GM23338 (cell line): ENCODE results near the gene AOC1. TPM values are rescaled to one million over a fixed set of nuclear protein-coding genes. Genes with fewer than 3 reads are reported as not detected.

Experiments
- ATAC-seq: fragments of 200-7000 bp; cut with Tn5 transposase; 3 replicates; pipeline ENCODE4 v1.9.1; 2020
- DNase-seq: peaks from one replicate; pipeline ENCODE4 v3.0.0-alpha.2; 2015; ENCODE audit warnings: low spot score
- H2AFZ ChIP-seq: fragments of 200-600 bp; sonication (generic); 2 replicates; pipeline ENCODE4 v1.8.0; 2016; ENCODE audit warnings: antibody characterized with exemption, mild to moderate bottlenecking, moderate library complexity
- H3F3A ChIP-seq: fragments of 200-600 bp; sonication (generic); replicated peaks from 2 replicates; pipeline ENCODE4 v1.8.0; 2017; ENCODE audit warnings: antibody characterized with exemption, mixed run types, low read depth
- H3K27ac ChIP-seq: fragments of 200-600 bp; sonication (generic); 2 replicates; pipeline ENCODE4 v1.6.1; 2016; ENCODE audit warnings: low read depth
- H3K27me3 ChIP-seq: fragments of 200-600 bp; sonication (generic); 2 replicates; pipeline ENCODE4 v1.8.0; 2016; ENCODE audit warnings: mild to moderate bottlenecking, mixed run types, moderate library complexity; ENCODE audit not compliant: insufficient read depth
- H3K36me3 ChIP-seq: fragments of 200-600 bp; sonication (generic); 2 replicates; pipeline ENCODE4 v1.8.0; 2016; ENCODE audit warnings: mild to moderate bottlenecking; ENCODE audit not compliant: insufficient read depth
- H3K4me1 ChIP-seq: fragments of 200-600 bp; sonication (generic); 2 replicates; pipeline ENCODE4 v1.8.0; 2016; ENCODE audit warnings: mild to moderate bottlenecking, moderate library complexity; ENCODE audit not compliant: insufficient read depth
- H3K4me2 ChIP-seq: fragments of 200-600 bp; sonication (generic); 2 replicates; pipeline ENCODE4 v1.7.1; 2017; ENCODE audit warnings: mixed run types
- H3K4me3 ChIP-seq: fragments of 200-600 bp; sonication (generic); 2 replicates; pipeline ENCODE4 v1.6.1; 2016; ENCODE audit warnings: mixed run types
- H3K79me2 ChIP-seq: fragments of 200-600 bp; sonication (generic); replicated peaks from 2 replicates; pipeline ENCODE4 v1.8.0; 2017; ENCODE audit warnings: mild to moderate bottlenecking; ENCODE audit not compliant: insufficient read depth
- H3K9me2 ChIP-seq: fragments of 200-600 bp; sonication (generic); 2 replicates; pipeline ENCODE4 v1.8.0; 2017; ENCODE audit not compliant: insufficient read depth
- H4K20me1 ChIP-seq: fragments of 200-600 bp; sonication (generic); replicated peaks from 2 replicates; pipeline ENCODE4 v1.8.0; 2017; ENCODE audit warnings: mild to moderate bottlenecking; ENCODE audit not compliant: insufficient read depth
- H3K27ac Mint-ChIP-seq: 2 replicates; pipeline ENCODE4 v1.8.0; 2020; ENCODE audit warnings: inconsistent platforms, mild to moderate bottlenecking, moderate library complexity, mixed read lengths
- H3K27me3 Mint-ChIP-seq: 3 replicates; pipeline ENCODE4 v1.8.0; 2022; ENCODE audit warnings: low read depth, mild to moderate bottlenecking, moderate library complexity, mixed read lengths, inconsistent platforms; ENCODE audit not compliant: insufficient read depth, poor library complexity
- H3K36me3 Mint-ChIP-seq: 3 replicates; pipeline ENCODE4 v1.8.0; 2021; ENCODE audit warnings: low read depth, mild to moderate bottlenecking, inconsistent platforms, moderate library complexity, mixed read lengths
- H3K4me1 Mint-ChIP-seq: 3 replicates; pipeline ENCODE4 v1.8.0; 2020; ENCODE audit warnings: mild to moderate bottlenecking, inconsistent platforms, mixed read lengths
- H3K4me3 Mint-ChIP-seq: 3 replicates; pipeline ENCODE4 v1.8.0; 2021; ENCODE audit warnings: moderate library complexity, mild to moderate bottlenecking, inconsistent platforms, mixed read lengths
- H3K9me3 Mint-ChIP-seq: 3 replicates; pipeline ENCODE4 v1.8.0; 2020; ENCODE audit warnings: moderate library complexity, mild to moderate bottlenecking, inconsistent platforms, mixed read lengths
- CREB1 ChIP-seq: fragments of 250-450 bp; sonication (Bioruptor Pico); IDR thresholded peaks from 2 replicates; pipeline ENCODE4 v1.5.0; 2020; ENCODE audit warnings: low read depth, mild to moderate bottlenecking, moderate library complexity
- EZH2 ChIP-seq: fragments of 200-600 bp; sonication (generic); IDR thresholded peaks from one replicate; pipeline ENCODE4 v1.8.0; 2017; ENCODE audit warnings: antibody characterized with exemption, mild to moderate bottlenecking, low read depth; ENCODE audit not compliant: unreplicated experiment
- EZH2phosphoT487 ChIP-seq: fragments of 200-600 bp; sonication (generic); IDR thresholded peaks from one replicate; pipeline ENCODE4 v1.8.1; 2018; ENCODE audit warnings: antibody characterized with exemption; ENCODE audit not compliant: unreplicated experiment
- JUNB ChIP-seq: IDR thresholded peaks from one replicate; pipeline ENCODE4 v1.6.1; 2016; ENCODE audit warnings: antibody characterized with exemption; ENCODE audit not compliant: unreplicated experiment
- NANOG ChIP-seq: IDR thresholded peaks from 2 replicates; pipeline ENCODE4 v1.6.1; 2016; ENCODE audit warnings: antibody characterized with exemption, borderline replicate concordance
- POLR2AphosphoS5 ChIP-seq: IDR thresholded peaks from 2 replicates; pipeline ENCODE4 v1.6.1; 2016; ENCODE audit warnings: antibody characterized with exemption, low read depth
- STAT1 ChIP-seq: IDR thresholded peaks from one replicate; pipeline ENCODE4 v1.6.1; 2016; ENCODE audit warnings: antibody characterized with exemption; ENCODE audit not compliant: unreplicated experiment
- ZNF331 ChIP-seq: fragments of 250-450 bp; sonication (Bioruptor Pico); IDR thresholded peaks from 2 replicates; pipeline ENCODE4 v1.5.0; 2020; ENCODE audit warnings: low read depth, mild to moderate bottlenecking, moderate library complexity
- polyA plus RNA-seq: library from polyadenylated mRNA; unstranded; fragments of >200 nt; fragmentation: Nextera tagmentation; extraction: Ambion mirVana; gene quantifications from 2 replicates; pipeline ENCODE4 v1.2.1, GENCODE V29; 2016
- total RNA-seq: library from RNA; depleted of rRNA; stranded (reverse); fragments of >200 nt; shearing (Covaris generic); gene quantifications from 2 replicates; pipeline ENCODE4 v1.2.3, GENCODE V29; 2014
- TF ChIP-seq, protein P1 (sequence below): IDR thresholded peaks from one replicate; pipeline ENCODE4 v1.6.1; 2018; ENCODE audit warnings: antibody characterized with exemption; ENCODE audit not compliant: unreplicated experiment
- TF ChIP-seq, protein P2 (sequence below), 2 experiments: fragments of 200-600 bp in 1 of 2; sonication (generic) in 1 of 2; conservative IDR thresholded peaks; 2 replicates each; pipeline versions ENCODE4 v1.5.1 to v1.6.1; 2016 to 2017; ENCODE audit warnings: antibody characterized with exemption in 2 of 2, low read depth in 2 of 2, mild to moderate bottlenecking in 2 of 2, moderate library complexity in 1 of 2
- TF ChIP-seq, protein P3 (sequence below): IDR thresholded peaks from 2 replicates; pipeline ENCODE4 v1.6.1; 2016; ENCODE audit warnings: antibody characterized with exemption

Gene AOC1
- total and polyA plus RNA-seq, 2 experiments from 2014 or later: not detected

DNA sequence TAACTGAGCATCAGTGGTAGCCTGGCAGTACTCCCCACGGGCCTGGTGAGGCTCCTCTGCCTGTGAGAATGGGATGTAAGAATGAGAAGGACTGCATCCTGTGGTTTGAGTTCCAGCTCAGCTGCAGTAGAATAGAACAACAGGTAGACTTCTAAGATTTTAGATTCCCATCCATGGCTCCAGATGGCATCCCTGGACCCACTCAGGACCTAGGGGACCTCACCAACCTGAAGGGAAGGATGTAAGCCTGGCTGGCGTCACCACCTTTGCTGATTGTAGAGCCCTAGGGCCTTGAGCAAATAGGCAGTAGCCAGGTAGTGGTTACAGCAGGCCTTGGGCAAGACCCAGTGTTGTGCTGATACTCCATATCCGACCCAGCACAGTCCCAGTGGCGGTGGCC, 9.6 kb upstream of the AOC1 start:
- Mint-ChIP-seq H3K9me3 (no peaks in the 10 kb centered on the region), H3K27me3 (peaks cover 7% of the 10 kb centered on the region), H3K4me1 (no peaks in the 10 kb centered on the region), H3K4me3 (no peak overlapping the region), H3K27ac (no peak overlapping the region), H3K36me3 (no peaks in the 10 kb centered on the region)
- no peak overlapping the region for H3K4me3 ChIP-seq
- H3K4me2 ChIP-seq: no peak overlapping the region
- no peaks in the 10 kb centered on the region for H3K9me2 ChIP-seq
- no peaks in the 10 kb centered on the region for H4K20me1 ChIP-seq
- no peak for DNase-seq
- H3K27me3 ChIP-seq: no peaks in the 10 kb centered on the region
- no peak for ATAC-seq
- no peak overlapping the region for H3K27ac ChIP-seq
- H3F3A ChIP-seq: no peaks in the 10 kb centered on the region
- H2AFZ ChIP-seq: no peak overlapping the region
- H3K4me1 ChIP-seq: no peaks in the 10 kb centered on the region
- TF ChIP-seq, protein P1, sequence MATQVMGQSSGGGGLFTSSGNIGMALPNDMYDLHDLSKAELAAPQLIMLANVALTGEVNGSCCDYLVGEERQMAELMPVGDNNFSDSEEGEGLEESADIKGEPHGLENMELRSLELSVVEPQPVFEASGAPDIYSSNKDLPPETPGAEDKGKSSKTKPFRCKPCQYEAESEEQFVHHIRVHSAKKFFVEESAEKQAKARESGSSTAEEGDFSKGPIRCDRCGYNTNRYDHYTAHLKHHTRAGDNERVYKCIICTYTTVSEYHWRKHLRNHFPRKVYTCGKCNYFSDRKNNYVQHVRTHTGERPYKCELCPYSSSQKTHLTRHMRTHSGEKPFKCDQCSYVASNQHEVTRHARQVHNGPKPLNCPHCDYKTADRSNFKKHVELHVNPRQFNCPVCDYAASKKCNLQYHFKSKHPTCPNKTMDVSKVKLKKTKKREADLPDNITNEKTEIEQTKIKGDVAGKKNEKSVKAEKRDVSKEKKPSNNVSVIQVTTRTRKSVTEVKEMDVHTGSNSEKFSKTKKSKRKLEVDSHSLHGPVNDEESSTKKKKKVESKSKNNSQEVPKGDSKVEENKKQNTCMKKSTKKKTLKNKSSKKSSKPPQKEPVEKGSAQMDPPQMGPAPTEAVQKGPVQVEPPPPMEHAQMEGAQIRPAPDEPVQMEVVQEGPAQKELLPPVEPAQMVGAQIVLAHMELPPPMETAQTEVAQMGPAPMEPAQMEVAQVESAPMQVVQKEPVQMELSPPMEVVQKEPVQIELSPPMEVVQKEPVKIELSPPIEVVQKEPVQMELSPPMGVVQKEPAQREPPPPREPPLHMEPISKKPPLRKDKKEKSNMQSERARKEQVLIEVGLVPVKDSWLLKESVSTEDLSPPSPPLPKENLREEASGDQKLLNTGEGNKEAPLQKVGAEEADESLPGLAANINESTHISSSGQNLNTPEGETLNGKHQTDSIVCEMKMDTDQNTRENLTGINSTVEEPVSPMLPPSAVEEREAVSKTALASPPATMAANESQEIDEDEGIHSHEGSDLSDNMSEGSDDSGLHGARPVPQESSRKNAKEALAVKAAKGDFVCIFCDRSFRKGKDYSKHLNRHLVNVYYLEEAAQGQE: no peak
- TF ChIP-seq ZNF331 (CRISPR knock-in tag): no peak
- H3K36me3 ChIP-seq: no peaks in the 10 kb centered on the region
- no peaks in the 10 kb centered on the region for H3K79me2 ChIP-seq

DNA sequence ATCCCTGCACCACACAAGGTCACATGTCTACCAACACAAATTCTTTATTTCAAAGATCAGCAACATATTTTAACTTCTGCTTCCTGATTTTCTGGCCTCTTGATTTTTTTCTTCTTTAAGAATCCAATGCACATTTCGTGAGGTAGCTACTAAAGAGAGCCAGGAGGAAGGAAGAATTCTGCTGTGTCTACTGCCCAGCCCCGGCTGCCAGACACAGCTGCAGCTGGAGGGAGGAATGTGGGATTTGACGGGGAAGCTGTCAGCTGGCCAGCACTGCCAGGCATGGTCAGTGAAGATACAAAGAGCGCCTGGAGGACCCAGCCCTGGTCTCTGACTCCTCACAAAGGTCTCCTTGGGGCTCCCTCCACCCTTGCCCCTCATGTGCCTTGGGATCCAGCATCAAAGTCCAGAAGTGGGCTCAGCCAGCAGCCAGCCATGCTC, 6.9 kb upstream of the AOC1 start:
- H3K4me1 ChIP-seq: no peaks in the 10 kb centered on the region
- Mint-ChIP-seq H3K9me3 (no peaks in the 10 kb centered on the region), H3K4me1 (no peaks in the 10 kb centered on the region), H3K27ac (no peak overlapping the region), H3K4me3 (no peak overlapping the region), H3K36me3 (no peaks in the 10 kb centered on the region), H3K27me3 (peaks cover 10% of the 10 kb centered on the region)
- no peak overlapping the region for H2AFZ ChIP-seq
- H3K27me3 ChIP-seq: no peaks in the 10 kb centered on the region
- no peaks in the 10 kb centered on the region for H3F3A ChIP-seq
- DNase-seq (no peak), ATAC-seq (no peak)
- no peaks in the 10 kb centered on the region for H3K9me2 ChIP-seq
- no peak overlapping the region for H3K27ac ChIP-seq
- H3K36me3 ChIP-seq: no peaks in the 10 kb centered on the region
- no peak overlapping the region for H3K4me2 ChIP-seq
- no peaks in the 10 kb centered on the region for H4K20me1 ChIP-seq
- no peak overlapping the region for H3K4me3 ChIP-seq
- no peaks in the 10 kb centered on the region for H3K79me2 ChIP-seq
- TF ChIP-seq EZH2 (no peak), POLR2AphosphoS5 (no peak), CREB1 (CRISPR knock-in tag) (no peak), EZH2phosphoT487 (no peak), STAT1 (no peak), NANOG (no peak), JUNB (no peak)
- TF ChIP-seq, protein P2, sequence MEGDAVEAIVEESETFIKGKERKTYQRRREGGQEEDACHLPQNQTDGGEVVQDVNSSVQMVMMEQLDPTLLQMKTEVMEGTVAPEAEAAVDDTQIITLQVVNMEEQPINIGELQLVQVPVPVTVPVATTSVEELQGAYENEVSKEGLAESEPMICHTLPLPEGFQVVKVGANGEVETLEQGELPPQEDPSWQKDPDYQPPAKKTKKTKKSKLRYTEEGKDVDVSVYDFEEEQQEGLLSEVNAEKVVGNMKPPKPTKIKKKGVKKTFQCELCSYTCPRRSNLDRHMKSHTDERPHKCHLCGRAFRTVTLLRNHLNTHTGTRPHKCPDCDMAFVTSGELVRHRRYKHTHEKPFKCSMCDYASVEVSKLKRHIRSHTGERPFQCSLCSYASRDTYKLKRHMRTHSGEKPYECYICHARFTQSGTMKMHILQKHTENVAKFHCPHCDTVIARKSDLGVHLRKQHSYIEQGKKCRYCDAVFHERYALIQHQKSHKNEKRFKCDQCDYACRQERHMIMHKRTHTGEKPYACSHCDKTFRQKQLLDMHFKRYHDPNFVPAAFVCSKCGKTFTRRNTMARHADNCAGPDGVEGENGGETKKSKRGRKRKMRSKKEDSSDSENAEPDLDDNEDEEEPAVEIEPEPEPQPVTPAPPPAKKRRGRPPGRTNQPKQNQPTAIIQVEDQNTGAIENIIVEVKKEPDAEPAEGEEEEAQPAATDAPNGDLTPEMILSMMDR (conservative IDR thresholded peaks at IDR 0.05; ENCODE audit: low read depth in 2 of 2): no peak
- TF ChIP-seq, protein P3, sequence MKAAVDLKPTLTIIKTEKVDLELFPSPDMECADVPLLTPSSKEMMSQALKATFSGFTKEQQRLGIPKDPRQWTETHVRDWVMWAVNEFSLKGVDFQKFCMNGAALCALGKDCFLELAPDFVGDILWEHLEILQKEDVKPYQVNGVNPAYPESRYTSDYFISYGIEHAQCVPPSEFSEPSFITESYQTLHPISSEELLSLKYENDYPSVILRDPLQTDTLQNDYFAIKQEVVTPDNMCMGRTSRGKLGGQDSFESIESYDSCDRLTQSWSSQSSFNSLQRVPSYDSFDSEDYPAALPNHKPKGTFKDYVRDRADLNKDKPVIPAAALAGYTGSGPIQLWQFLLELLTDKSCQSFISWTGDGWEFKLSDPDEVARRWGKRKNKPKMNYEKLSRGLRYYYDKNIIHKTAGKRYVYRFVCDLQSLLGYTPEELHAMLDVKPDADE: no peak
- TF ChIP-seq, protein P1: no peak
